Progenitor cell of endocrine pancreas (in vitro differentiated cells): ENCODE data around the gene FOXO4. TPM values are rescaled to one million over a fixed set of nuclear protein-coding genes. Genes with fewer than 3 reads are reported as not detected.

Source experiments
- DNase-seq: peaks from one replicate; pipeline ENCODE4 v3.0.0; 2021; ENCODE audit warnings: low spot score; ENCODE audit not compliant: unreplicated experiment
- H3K27ac Mint-ChIP-seq: 2 replicates; pipeline ENCODE4 v1.8.0; 2021; ENCODE audit warnings: mild to moderate bottlenecking, moderate library complexity, mixed read lengths
- H3K27me3 Mint-ChIP-seq: 2 replicates; pipeline ENCODE4 v1.8.0; 2021; ENCODE audit warnings: mixed read lengths
- H3K36me3 Mint-ChIP-seq: 2 replicates; pipeline ENCODE4 v1.8.0; 2022; ENCODE audit warnings: mixed read lengths; ENCODE audit not compliant: insufficient read depth
- H3K4me1 Mint-ChIP-seq: 2 replicates; pipeline ENCODE4 v1.8.0; 2021; ENCODE audit warnings: low read depth, mixed read lengths
- H3K4me3 Mint-ChIP-seq: 2 replicates; pipeline ENCODE4 v1.8.0; 2021; ENCODE audit warnings: low read depth, mild to moderate bottlenecking, moderate library complexity, mixed read lengths
- H3K9me3 Mint-ChIP-seq: 2 replicates; pipeline ENCODE4 v1.8.0; 2021; ENCODE audit warnings: low read depth, mixed read lengths
- total RNA-seq: library from RNA; stranded (reverse); gene quantifications from 2 replicates; pipeline ENCODE4 v1.2.1, GENCODE V29; 2021
- TF ChIP-seq, protein P1 (sequence below): fragments of 200-600 bp; sonication (generic); IDR thresholded peaks from one replicate; pipeline ENCODE4 v1.5.0; 2021; ENCODE audit warnings: antibody characterized with exemption, mild to moderate bottlenecking; ENCODE audit not compliant: unreplicated experiment

FOXO4 gene
- total RNA-seq, 1 donor from 2014 or later: 41.0 TPM

DNA sequence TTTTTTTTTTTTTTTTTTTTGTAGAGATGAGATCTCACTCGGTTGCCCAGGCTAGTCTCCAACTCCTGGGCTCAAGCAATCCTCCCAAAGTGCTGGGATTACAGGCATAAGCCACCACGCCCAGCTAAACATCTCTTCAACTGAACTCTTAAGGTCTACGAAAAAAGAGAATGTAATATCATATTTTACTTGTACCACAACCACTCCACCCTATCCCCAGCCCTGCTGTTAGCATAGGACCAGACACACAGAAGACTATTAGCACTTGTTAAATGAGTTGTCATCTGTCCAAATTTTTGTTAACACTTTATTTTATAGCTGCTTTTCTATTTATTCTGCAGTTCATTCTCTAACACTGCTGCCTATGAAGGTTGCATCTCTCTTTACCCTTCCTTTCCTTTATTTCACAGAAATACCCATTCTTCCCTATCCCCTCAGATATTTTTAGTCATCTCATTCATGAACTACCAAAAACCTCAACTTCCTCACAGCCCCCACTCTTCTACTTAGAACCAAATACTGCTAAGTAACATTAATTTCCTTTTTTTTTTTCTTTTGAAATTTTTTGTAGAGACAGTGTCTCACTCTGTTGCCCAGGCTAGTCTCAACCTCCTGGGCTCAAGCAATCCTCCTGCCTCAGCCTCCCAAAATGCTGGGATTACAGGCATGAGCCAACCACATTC is 37.7 kb upstream of the FOXO4 start:
- Mint-ChIP-seq H3K27ac (no peak overlapping the region), H3K27me3 (no peaks in the 10 kb centered on the region), H3K36me3 (peaks cover 14% of the 10 kb centered on the region), H3K4me1 (no peaks in the 10 kb centered on the region), H3K9me3 (peaks cover 10% of the 10 kb centered on the region), H3K4me3 (no peak overlapping the region)
- DNase-seq: no peak
- TF ChIP-seq, protein P1, sequence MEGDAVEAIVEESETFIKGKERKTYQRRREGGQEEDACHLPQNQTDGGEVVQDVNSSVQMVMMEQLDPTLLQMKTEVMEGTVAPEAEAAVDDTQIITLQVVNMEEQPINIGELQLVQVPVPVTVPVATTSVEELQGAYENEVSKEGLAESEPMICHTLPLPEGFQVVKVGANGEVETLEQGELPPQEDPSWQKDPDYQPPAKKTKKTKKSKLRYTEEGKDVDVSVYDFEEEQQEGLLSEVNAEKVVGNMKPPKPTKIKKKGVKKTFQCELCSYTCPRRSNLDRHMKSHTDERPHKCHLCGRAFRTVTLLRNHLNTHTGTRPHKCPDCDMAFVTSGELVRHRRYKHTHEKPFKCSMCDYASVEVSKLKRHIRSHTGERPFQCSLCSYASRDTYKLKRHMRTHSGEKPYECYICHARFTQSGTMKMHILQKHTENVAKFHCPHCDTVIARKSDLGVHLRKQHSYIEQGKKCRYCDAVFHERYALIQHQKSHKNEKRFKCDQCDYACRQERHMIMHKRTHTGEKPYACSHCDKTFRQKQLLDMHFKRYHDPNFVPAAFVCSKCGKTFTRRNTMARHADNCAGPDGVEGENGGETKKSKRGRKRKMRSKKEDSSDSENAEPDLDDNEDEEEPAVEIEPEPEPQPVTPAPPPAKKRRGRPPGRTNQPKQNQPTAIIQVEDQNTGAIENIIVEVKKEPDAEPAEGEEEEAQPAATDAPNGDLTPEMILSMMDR: no peak

DNA sequence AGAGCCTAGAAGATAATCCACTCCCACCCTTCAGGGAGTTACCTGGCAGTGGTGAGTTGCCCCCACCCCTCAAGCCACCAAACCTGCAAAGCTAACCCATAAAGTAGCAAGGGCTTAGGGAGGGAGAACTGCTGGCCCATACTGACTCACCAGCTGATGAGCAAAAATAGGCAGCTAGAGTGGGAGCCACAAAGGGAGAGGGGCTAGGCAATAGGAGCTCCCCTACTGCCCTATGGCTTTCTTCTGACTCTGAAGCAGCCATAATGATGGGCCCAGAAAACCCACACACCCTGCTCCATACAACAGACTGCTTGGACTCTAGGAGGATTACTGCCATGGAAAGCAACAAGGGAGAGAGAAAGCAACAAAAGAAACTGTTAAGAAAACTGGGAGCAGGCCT is 35.5 kb upstream of the FOXO4 start:
- no peaks in the 10 kb centered on the region for H3K27me3 Mint-ChIP-seq
- TF ChIP-seq, protein P1: no peak
- H3K36me3 Mint-ChIP-seq: peaks cover 14% of the 10 kb centered on the region
- no peaks in the 10 kb centered on the region for H3K4me1 Mint-ChIP-seq
- peaks cover 15% of the 10 kb centered on the region for H3K9me3 Mint-ChIP-seq
- H3K4me3 Mint-ChIP-seq: no peak overlapping the region
- no peak for DNase-seq
- H3K27ac Mint-ChIP-seq: no peak overlapping the region

GRCh38 chrX:71067089-71067488 is 28.6 kb upstream of the FOXO4 start:
- TF ChIP-seq, protein P1: no peak
- Mint-ChIP-seq H3K36me3 (peaks cover 2% of the 10 kb centered on the region), H3K27ac (no peak overlapping the region), H3K4me1 (peaks cover 7% of the 10 kb centered on the region), H3K4me3 (peak overlapping the region; percentile 96), H3K27me3 (no peaks in the 10 kb centered on the region), H3K9me3 (peaks cover 22% of the 10 kb centered on the region)
- no peak for DNase-seq

DNA sequence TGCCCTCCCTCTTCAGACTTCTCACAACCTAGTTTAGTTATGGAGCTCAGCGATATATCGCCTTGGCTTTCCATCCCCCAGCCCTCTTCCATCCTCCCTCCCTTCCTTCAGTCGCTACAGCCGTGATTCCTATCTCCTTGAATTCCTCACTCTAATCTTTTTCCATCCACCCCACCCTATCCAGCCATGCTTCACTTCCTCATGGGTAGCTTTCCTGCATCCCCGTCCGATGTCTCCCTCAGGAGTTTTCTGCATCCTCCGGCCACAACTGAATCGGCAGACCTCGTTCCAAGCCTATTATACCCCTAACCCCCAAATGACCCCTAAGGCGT is 28.0 kb upstream of the FOXO4 start:
- Mint-ChIP-seq H3K27me3 (no peaks in the 10 kb centered on the region), H3K4me3 (peak overlapping the region; percentile 96), H3K27ac (peak overlapping the region; percentile 95), H3K4me1 (peaks cover 7% of the 10 kb centered on the region), H3K36me3 (peaks cover under 1% of the 10 kb centered on the region), H3K9me3 (peaks cover 22% of the 10 kb centered on the region)
- TF ChIP-seq, protein P1: no peak
- no peak for DNase-seq

- Mint-ChIP-seq H3K27ac (peak within 1 kb of the TSS; percentile 95), H3K4me1 (peaks cover 7% of the 10 kb centered on the region), H3K9me3 (peaks cover 21% of the 10 kb centered on the region), H3K4me3 (peak within 1 kb of the TSS; percentile 96), H3K27me3 (no peaks in the 10 kb centered on the region), H3K36me3 (no peaks in the 10 kb centered on the region)
- TF ChIP-seq, protein P1: no peak
- DNase-seq: peak; percentile 70
These were observed 27.4 kb upstream of the FOXO4 start, which contains the start of gene SNX12 for GRCh38 chrX:71068044-71068918. SNX12 (minus strand) TSS chrX:71068334; CDS start chrX:71068306, 28 bp downstream.
